Right atrium auricular region (tissue), 2 donors: ENCODE measurements around the gene LRP1B. TPM values are rescaled to one million over a fixed set of nuclear protein-coding genes. Genes with fewer than 3 reads are reported as not detected.

Experiments
- DNase-seq: peaks from one replicate; pipeline ENCODE4 v3.0.0-alpha.2; 2019; ENCODE audit warnings: low spot score
- H3K27ac ChIP-seq, 2 donors: fragments of 200-600 bp; sonication (generic); 1 replicate in 1 of 2; 2 replicates in 1 of 2; pipeline ENCODE4 v1.5.1; 2016 to 2019
- H3K27me3 ChIP-seq, 2 donors: fragments of 200-600 bp; sonication (generic); one replicate each; pipeline versions ENCODE4 v1.5.1 to v1.6.0; 2017 to 2019
- H3K36me3 ChIP-seq: fragments of 200-600 bp; sonication (generic); one replicate; pipeline ENCODE4 v1.5.1; 2016
- H3K4me1 ChIP-seq, 2 donors: fragments of 200-600 bp; sonication (generic); one replicate each; pipeline versions ENCODE4 v1.5.1 to v1.6.0; 2017 to 2019
- H3K4me3 ChIP-seq, 2 donors: fragments of 200-600 bp; sonication (generic); 1 replicate in 1 of 2; 2 replicates in 1 of 2; pipeline ENCODE4 v1.5.1; 2017 to 2019; ENCODE audit warnings: mild to moderate bottlenecking in 1 of 2, moderate library complexity in 1 of 2
- H3K9me3 ChIP-seq, 2 donors: fragments of 200-600 bp; sonication (generic); one replicate each; pipeline ENCODE4 v1.5.1; 2019
- CTCF ChIP-seq, 2 donors: fragments of 200-600 bp; sonication (generic); IDR thresholded peaks; one replicate each; pipeline ENCODE4 v1.5.1; 2019; ENCODE audit warnings: antibody characterized with exemption in 2 of 2
- total RNA-seq, 2 donors: library from RNA; depleted of rRNA; stranded (reverse); fragments of >200 nt; gene quantifications; one replicate each; pipeline ENCODE4 v1.1.0, GENCODE V29; 2016

The LRP1B gene
- total RNA-seq, 2 donors from 2014 or later: 0.44 to 0.47 TPM

DNA sequence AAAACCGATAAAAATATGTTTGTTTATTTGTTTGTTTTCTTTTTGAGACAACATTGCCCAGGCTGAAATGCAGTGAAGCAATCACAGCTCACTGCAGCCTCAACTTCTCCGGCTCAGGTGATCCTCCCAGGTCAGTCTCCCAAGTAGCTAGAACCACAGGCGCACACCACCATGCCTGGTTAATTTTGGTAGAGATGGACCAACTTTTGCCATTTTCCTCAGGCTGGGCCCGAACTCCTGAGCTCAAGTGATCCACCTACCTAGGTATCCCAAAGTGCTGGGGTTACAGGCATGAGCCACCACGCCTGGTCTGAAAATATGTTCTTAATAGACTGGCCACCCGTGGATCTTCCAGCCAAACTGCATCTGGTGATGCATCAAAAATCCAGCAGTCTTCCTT, 1867.9 kb downstream of the LRP1B start:
- no peaks in the 10 kb centered on the region for H3K36me3 ChIP-seq
- H3K9me3 ChIP-seq: no peaks in the 10 kb centered on the region
- H3K27ac ChIP-seq: no peak overlapping the region
- no peaks in the 10 kb centered on the region for H3K4me1 ChIP-seq
- no peak overlapping the region for H3K4me3 ChIP-seq
- no peak for DNase-seq
- no peak for TF ChIP-seq CTCF (IDR thresholded peaks at IDR 0.05)
- H3K27me3 ChIP-seq: no peaks in the 10 kb centered on the region

DNA sequence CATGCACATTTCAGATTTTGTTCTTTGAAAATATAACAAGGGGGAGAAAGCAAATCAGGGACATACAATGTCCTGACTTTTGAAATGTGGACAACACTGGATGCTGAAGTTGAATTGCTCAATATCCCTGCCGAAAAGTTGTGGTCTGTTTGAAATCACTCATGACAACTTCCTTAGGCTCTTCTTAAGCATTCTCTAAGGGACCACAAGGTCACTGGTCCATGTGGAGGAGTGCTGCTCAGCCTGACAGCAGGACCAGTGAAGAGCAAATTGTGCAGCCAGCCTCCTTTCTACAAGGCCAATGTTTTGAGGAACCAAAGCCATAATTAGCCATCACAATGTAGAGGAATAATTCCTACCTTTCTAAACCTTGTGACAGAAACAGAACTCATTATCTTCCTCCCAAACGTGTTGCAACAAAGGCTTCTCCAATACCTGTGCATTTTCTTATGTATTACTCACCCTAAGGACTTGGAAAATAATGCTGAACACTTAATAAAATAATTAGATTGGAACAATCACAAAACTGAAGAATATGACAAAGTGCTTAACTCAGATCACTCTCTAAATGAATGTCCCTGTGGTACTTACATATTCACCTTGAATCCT, 1873.0 kb downstream of the LRP1B start:
- Histone ChIP-seq H3K4me1 (no peaks in the 10 kb centered on the region), H3K4me3 (no peak overlapping the region), H3K27ac (no peak overlapping the region), H3K27me3 (no peaks in the 10 kb centered on the region), H3K36me3 (no peaks in the 10 kb centered on the region), H3K9me3 (no peaks in the 10 kb centered on the region)
- no peak for DNase-seq
- no peak for TF ChIP-seq CTCF (IDR thresholded peaks at IDR 0.05)

DNA sequence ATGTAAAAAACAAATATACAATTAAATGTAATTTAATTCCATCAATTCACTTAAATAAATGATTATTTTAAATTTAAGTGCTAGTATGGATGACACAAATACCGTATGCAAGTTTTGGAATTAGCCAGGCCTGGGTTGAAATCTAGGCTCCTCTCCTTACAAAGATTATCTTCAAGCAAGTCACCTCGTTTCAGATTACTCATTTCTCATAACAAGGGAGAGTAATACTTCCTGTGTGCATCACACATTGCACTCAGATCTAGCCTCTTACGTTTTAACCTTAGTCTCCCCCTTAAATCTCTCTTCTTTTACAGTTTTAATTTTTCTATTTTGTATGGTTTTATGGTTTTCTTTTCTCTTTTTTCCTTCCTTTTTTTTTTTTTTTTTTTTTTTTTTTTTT, 1874.7 kb downstream of the LRP1B start:
- no peak for DNase-seq
- no peak for TF ChIP-seq CTCF (IDR thresholded peaks at IDR 0.05)

GRCh38 chr2:140249821-140250220, 1881.0 kb downstream of the LRP1B start:
- Histone ChIP-seq H3K27ac (no peak overlapping the region), H3K4me1 (no peaks in the 10 kb centered on the region), H3K4me3 (no peak overlapping the region), H3K36me3 (no peaks in the 10 kb centered on the region), H3K9me3 (no peaks in the 10 kb centered on the region), H3K27me3 (no peaks in the 10 kb centered on the region)
- DNase-seq: no peak
- TF ChIP-seq CTCF (IDR thresholded peaks at IDR 0.05): no peak

More for the DNA sequence above, 1874.7 kb downstream of the LRP1B start:
- Histone ChIP-seq H3K36me3 (no peaks in the 10 kb centered on the region), H3K27me3 (no peaks in the 10 kb centered on the region), H3K27ac (no peak overlapping the region), H3K4me3 (no peak overlapping the region), H3K4me1 (no peaks in the 10 kb centered on the region), H3K9me3 (no peaks in the 10 kb centered on the region)

GRCh38 chr2:140248623-140249022, 1882.2 kb downstream of the LRP1B start:
- no peaks in the 10 kb centered on the region for H3K4me1 ChIP-seq
- H3K36me3 ChIP-seq: no peaks in the 10 kb centered on the region
- DNase-seq: no peak
- no peak for TF ChIP-seq CTCF (IDR thresholded peaks at IDR 0.05)
- H3K27me3 ChIP-seq: no peaks in the 10 kb centered on the region
- no peak overlapping the region for H3K27ac ChIP-seq
- H3K4me3 ChIP-seq: no peak overlapping the region
- no peaks in the 10 kb centered on the region for H3K9me3 ChIP-seq
